Progenitor cell of endocrine pancreas (in vitro differentiated cells): ENCODE measurements around the gene ZNF785. TPM values are rescaled to one million over a fixed set of nuclear protein-coding genes. Genes with fewer than 3 reads are reported as not detected.

Experiments
- DNase-seq: peaks from one replicate; pipeline ENCODE4 v3.0.0; 2021; ENCODE audit warnings: low spot score; ENCODE audit not compliant: unreplicated experiment
- H3K27ac Mint-ChIP-seq: 2 replicates; pipeline ENCODE4 v1.8.0; 2021; ENCODE audit warnings: mild to moderate bottlenecking, moderate library complexity, mixed read lengths
- H3K27me3 Mint-ChIP-seq: 2 replicates; pipeline ENCODE4 v1.8.0; 2021; ENCODE audit warnings: mixed read lengths
- H3K36me3 Mint-ChIP-seq: 2 replicates; pipeline ENCODE4 v1.8.0; 2022; ENCODE audit warnings: mixed read lengths; ENCODE audit not compliant: insufficient read depth
- H3K4me1 Mint-ChIP-seq: 2 replicates; pipeline ENCODE4 v1.8.0; 2021; ENCODE audit warnings: low read depth, mixed read lengths
- H3K4me3 Mint-ChIP-seq: 2 replicates; pipeline ENCODE4 v1.8.0; 2021; ENCODE audit warnings: low read depth, mild to moderate bottlenecking, moderate library complexity, mixed read lengths
- H3K9me3 Mint-ChIP-seq: 2 replicates; pipeline ENCODE4 v1.8.0; 2021; ENCODE audit warnings: low read depth, mixed read lengths
- total RNA-seq: library from RNA; stranded (reverse); gene quantifications from 2 replicates; pipeline ENCODE4 v1.2.1, GENCODE V29; 2021
- TF ChIP-seq, protein P1 (sequence below): fragments of 200-600 bp; sonication (generic); IDR thresholded peaks from one replicate; pipeline ENCODE4 v1.5.0; 2021; ENCODE audit warnings: antibody characterized with exemption, mild to moderate bottlenecking; ENCODE audit not compliant: unreplicated experiment

Gene ZNF785
- total RNA-seq, 1 donor from 2014 or later, result 50.0 TPM

DNA sequence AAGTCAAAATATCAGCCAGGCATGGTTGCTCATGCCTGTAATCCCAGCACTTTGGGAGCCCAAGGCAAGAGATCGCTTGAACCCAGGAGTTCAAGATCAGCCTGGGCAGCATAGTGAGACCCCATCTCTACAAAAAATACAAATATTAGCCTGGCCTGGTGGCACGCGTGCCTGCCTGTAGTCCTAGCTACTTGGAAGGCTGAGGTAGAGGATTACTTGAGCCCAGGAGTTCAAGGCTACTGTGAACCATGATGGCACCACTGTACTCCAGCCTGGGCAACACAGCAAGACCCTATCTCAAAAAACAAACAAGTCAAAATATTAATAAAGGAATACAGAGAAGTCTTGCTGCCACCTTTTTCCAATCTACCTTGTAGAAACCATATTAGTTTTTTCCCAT is 20.5 kb upstream of the ZNF785 start:
- TF ChIP-seq, protein P1, sequence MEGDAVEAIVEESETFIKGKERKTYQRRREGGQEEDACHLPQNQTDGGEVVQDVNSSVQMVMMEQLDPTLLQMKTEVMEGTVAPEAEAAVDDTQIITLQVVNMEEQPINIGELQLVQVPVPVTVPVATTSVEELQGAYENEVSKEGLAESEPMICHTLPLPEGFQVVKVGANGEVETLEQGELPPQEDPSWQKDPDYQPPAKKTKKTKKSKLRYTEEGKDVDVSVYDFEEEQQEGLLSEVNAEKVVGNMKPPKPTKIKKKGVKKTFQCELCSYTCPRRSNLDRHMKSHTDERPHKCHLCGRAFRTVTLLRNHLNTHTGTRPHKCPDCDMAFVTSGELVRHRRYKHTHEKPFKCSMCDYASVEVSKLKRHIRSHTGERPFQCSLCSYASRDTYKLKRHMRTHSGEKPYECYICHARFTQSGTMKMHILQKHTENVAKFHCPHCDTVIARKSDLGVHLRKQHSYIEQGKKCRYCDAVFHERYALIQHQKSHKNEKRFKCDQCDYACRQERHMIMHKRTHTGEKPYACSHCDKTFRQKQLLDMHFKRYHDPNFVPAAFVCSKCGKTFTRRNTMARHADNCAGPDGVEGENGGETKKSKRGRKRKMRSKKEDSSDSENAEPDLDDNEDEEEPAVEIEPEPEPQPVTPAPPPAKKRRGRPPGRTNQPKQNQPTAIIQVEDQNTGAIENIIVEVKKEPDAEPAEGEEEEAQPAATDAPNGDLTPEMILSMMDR, result no peak
- Mint-ChIP-seq H3K9me3 (peaks cover under 1% of the 10 kb centered on the region), H3K4me1 (peaks cover 8% of the 10 kb centered on the region), H3K4me3 (no peak overlapping the region), H3K27me3 (no peaks in the 10 kb centered on the region), H3K27ac (no peak overlapping the region), H3K36me3 (peaks cover 27% of the 10 kb centered on the region)
- no peak for DNase-seq

DNA sequence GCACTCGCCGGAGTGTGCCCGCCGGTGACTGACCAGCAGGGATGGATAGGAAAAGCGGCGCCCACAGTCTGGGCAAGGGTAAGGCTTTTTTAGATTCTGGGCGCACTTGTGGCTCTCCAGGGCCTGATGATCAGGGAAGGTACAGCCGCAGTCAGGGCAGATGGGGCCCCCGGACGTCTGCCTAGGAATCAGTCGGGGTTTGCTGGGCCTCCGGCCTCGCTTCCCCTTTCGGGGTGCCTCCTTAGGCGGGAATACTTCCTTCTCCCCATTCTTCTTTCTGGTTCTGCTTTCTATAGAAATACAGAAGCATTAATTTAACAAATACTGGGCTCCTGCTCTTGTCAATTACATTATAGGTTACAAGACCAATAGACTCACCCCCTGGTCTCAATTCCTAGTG is 19.7 kb upstream of the ZNF785 start:
- peaks cover 4% of the 10 kb centered on the region for H3K9me3 Mint-ChIP-seq
- peaks cover 5% of the 10 kb centered on the region for H3K4me1 Mint-ChIP-seq
- no peak overlapping the region for H3K4me3 Mint-ChIP-seq
- TF ChIP-seq, protein P1, result no peak
- H3K27me3 Mint-ChIP-seq, result no peaks in the 10 kb centered on the region
- no peak for DNase-seq
- H3K36me3 Mint-ChIP-seq, result peaks cover 31% of the 10 kb centered on the region
- peak overlapping the region; percentile 13 for H3K27ac Mint-ChIP-seq

DNA sequence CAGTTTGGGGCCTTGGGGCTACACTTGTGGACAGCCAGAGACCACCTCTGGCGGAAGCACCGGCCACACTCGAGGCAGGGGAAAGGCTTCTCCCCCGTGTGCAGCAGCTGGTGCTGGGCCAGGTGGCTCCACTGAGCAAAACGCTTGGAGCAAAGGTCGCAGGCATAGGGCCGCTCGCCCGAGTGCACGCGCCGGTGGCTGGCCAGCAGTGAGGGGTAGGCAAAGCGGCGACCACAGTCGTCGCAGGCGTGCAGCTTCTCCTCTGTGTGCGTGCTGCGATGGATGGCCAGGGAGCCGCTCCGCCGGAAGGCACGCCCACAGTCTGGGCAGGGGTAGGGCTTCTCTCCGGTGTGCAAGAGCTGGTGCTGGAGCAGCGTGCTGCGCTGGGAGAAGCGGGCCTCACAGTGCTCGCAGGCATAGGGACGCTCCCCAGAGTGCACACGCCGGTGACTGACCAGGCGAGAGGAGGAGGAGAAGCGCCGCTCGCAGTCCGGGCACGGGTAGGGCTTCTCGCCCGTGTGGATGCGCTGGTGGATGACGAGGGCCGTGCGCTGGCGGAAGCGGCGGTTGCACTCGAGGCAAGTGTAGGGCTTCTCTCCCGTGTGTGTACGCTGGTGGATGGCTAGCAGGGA is 18.9 kb upstream of the ZNF785 start:
- Mint-ChIP-seq H3K27me3 (no peaks in the 10 kb centered on the region), H3K27ac (no peak overlapping the region), H3K4me1 (peaks cover 5% of the 10 kb centered on the region), H3K9me3 (peaks cover 4% of the 10 kb centered on the region), H3K36me3 (peaks cover 32% of the 10 kb centered on the region), H3K4me3 (no peak overlapping the region)
- TF ChIP-seq, protein P1, result no peak
- DNase-seq, result no peak

DNA sequence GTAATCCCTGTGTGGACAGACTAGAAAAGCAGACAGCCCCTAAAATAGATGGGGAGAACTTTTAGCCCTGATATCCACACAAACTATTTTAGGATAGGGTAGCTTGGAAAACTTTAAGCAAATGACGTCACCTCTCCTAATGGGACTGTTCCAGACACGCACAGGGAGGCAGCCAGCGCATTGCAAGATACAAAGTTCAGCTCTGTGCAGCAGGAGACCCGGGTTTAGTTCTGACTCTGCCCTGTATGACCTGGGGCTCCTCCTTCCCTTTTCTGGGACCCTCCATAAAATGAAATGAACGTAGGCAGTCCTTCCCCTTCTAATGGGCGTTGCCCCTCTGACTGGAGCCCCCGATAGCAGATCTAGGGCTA is 18.4 kb upstream of the ZNF785 start:
- Mint-ChIP-seq H3K9me3 (peaks cover 4% of the 10 kb centered on the region), H3K4me1 (peaks cover 4% of the 10 kb centered on the region), H3K27me3 (no peaks in the 10 kb centered on the region), H3K4me3 (no peak overlapping the region), H3K27ac (no peak overlapping the region), H3K36me3 (peaks cover 32% of the 10 kb centered on the region)
- TF ChIP-seq, protein P1, result no peak
- no peak for DNase-seq

DNA sequence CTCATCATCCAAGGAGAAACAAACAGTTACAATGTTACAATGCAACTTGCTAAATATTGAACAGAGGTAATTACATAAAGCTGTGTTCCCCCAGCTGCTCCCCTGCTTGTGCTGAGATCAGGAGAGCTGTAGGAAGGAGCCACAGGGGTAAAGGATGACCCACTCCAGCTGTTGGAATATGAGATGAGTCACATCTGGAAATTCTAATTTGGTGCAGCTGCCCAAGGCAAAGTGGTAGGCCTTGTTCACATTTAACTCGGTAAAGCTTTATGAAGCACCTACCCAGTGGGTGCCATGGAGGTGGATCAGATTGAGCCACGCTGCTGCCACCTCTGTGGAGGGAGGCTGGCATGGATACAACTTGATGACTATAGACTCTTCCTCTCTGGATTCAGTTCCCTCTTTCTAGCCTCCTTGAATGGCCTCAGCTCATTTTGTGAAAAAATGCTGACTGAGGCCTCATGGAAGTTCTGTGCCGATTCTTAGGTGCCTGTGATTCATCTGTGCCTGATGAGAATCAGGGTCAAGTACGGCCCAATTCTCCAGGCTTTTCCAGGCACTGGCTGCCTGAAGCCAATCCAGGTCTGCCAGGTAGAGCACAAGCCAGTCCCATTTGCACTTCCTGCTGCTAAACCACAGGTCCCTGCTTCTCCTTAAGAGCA is 17.2 kb upstream of the ZNF785 start:
- Mint-ChIP-seq H3K27ac (no peak overlapping the region), H3K9me3 (peaks cover 4% of the 10 kb centered on the region), H3K4me3 (no peak overlapping the region), H3K4me1 (peaks cover 1% of the 10 kb centered on the region), H3K27me3 (no peaks in the 10 kb centered on the region), H3K36me3 (peaks cover 31% of the 10 kb centered on the region)
- TF ChIP-seq, protein P1, result no peak
- no peak for DNase-seq
